Uterus (tissue), 2 donors: ENCODE measurements around the gene GNB2.
"Not testable (repeated sequence)": the region's sequence is repeated elsewhere in the genome, so short reads cannot be mapped to it uniquely, and the experiment has no call there.

Experiments used
- POLR2A ChIP-seq, 2 donors: fragments of 450-650 bp; IDR thresholded peaks; one replicate each; pipeline ENCODE4 v1.6.1; 2016; ENCODE audit warnings: antibody characterized with exemption in 2 of 2, mild to moderate bottlenecking in 1 of 2, moderate library complexity in 1 of 2
- TF ChIP-seq, protein P1 (sequence below), 4 experiments: fragments of 200-600 bp in 2 of 4; fragments of 450-650 bp in 2 of 4; sonication (generic) in 2 of 4; IDR thresholded peaks; one replicate each; pipeline ENCODE4 v1.5.1; 2016 to 2019; ENCODE audit warnings: antibody characterized with exemption in 4 of 4, mild to moderate bottlenecking in 2 of 4, moderate library complexity in 1 of 4

DNA sequence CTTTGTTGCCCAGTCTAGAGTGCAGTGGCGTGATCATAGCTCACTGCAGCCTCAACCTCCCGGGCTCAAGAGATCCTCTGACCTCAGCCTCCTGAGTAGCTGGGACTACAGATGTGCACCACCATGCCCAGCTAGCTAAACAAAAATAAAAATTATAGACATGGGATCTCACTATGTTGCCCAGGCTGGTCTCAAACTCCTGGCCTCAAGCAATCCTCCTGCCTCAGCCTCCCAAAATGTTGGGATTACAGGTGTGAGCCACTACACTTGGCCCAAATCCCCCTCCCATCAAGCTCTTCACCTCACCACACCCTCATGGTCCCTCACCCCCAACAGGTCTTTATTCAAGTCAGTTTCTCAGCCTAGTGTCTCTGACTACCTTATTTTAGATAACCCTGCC is 43.5 kb downstream of the GNB2 start:
- TF ChIP-seq, protein P1, sequence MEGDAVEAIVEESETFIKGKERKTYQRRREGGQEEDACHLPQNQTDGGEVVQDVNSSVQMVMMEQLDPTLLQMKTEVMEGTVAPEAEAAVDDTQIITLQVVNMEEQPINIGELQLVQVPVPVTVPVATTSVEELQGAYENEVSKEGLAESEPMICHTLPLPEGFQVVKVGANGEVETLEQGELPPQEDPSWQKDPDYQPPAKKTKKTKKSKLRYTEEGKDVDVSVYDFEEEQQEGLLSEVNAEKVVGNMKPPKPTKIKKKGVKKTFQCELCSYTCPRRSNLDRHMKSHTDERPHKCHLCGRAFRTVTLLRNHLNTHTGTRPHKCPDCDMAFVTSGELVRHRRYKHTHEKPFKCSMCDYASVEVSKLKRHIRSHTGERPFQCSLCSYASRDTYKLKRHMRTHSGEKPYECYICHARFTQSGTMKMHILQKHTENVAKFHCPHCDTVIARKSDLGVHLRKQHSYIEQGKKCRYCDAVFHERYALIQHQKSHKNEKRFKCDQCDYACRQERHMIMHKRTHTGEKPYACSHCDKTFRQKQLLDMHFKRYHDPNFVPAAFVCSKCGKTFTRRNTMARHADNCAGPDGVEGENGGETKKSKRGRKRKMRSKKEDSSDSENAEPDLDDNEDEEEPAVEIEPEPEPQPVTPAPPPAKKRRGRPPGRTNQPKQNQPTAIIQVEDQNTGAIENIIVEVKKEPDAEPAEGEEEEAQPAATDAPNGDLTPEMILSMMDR (IDR thresholded peaks at IDR 0.05) = not testable (repeated sequence)
- not testable (repeated sequence) for TF ChIP-seq POLR2A (IDR thresholded peaks at IDR 0.05)
